HG03571 (cell line): Measurements from ENCODE around the gene CXCL10.
"Not testable (repeated sequence)": the region's sequence is repeated elsewhere in the genome, so short reads cannot be mapped to it uniquely, and the experiment has no call there.

ENCODE experiments used
- ATAC-seq: cut with Tn5 transposase; IDR thresholded peaks from one replicate; pipeline ENCODE4 v1.9.1; 2021; ENCODE audit not compliant: unreplicated experiment

The CXCL10 gene

GRCh38 chr4:76029300-76029699 is 6.0 kb upstream of the CXCL10 start:
- no peak for ATAC-seq

GRCh38 chr4:76028350-76028765 is 5.1 kb upstream of the CXCL10 start:
- ATAC-seq: no peak

- no peak for ATAC-seq
Observed at GRCh38 chr4:76024065-76024464, 768 bp upstream of the CXCL10 start.

- ATAC-seq: no peak
Observed at GRCh38 chr4:76022677-76023076, 620 bp downstream of the CXCL10 start.

GRCh38 chr4:76022031-76022430 is 1.3 kb downstream of the CXCL10 start:
- ATAC-seq: no peak

GRCh38 chr4:76017056-76017686 is 6.1 kb downstream of the CXCL10 start:
- no peak for ATAC-seq

- no peak for ATAC-seq
Observed at GRCh38 chr4:76016393-76016792, 6.9 kb downstream of the CXCL10 start.

- ATAC-seq: no peak
Observed at GRCh38 chr4:76013540-76013939, 9.8 kb downstream of the CXCL10 start.

GRCh38 chr4:76012388-76012801 is 10.9 kb downstream of the CXCL10 start:
- no peak for ATAC-seq

GRCh38 chr4:76011700-76012387 is 11.5 kb downstream of the CXCL10 start:
- ATAC-seq: peak; percentile 67

- no peak for ATAC-seq
Observed at GRCh38 chr4:76011018-76011670, 12.2 kb downstream of the CXCL10 start.

GRCh38 chr4:76010576-76010975 is 12.7 kb downstream of the CXCL10 start:
- ATAC-seq: no peak

- no peak for ATAC-seq
Observed at GRCh38 chr4:76009311-76009710, 14.0 kb downstream of the CXCL10 start.

GRCh38 chr4:76007089-76007862 is 16.0 kb downstream of the CXCL10 start, which contains the start of gene CXCL9:
Gene CXCL9 (minus strand): TSS chr4:76007509. CDS start chr4:76007449, 60 bp downstream.
- no peak for ATAC-seq

- no peak for ATAC-seq
Observed at GRCh38 chr4:76003620-76004019, 19.7 kb downstream of the CXCL10 start.

GRCh38 chr4:76003035-76003434 is 20.3 kb downstream of the CXCL10 start:
- ATAC-seq: no peak

- ATAC-seq: no peak
Observed at GRCh38 chr4:76002176-76002575, 21.1 kb downstream of the CXCL10 start.

- ATAC-seq: no peak
Observed at GRCh38 chr4:76001700-76002099, 21.6 kb downstream of the CXCL10 start.

- ATAC-seq: no peak
Observed at GRCh38 chr4:76000279-76000678, 23.0 kb downstream of the CXCL10 start.

- ATAC-seq: not testable (repeated sequence)
Observed at GRCh38 chr4:75998525-75999147, 24.7 kb downstream of the CXCL10 start.

GRCh38 chr4:75997946-75998345 is 25.4 kb downstream of the CXCL10 start:
- ATAC-seq: no peak
